ENCODE data around the gene RBMX.
"Not testable (repeated sequence)": the region's sequence is repeated elsewhere in the genome, so short reads cannot be mapped to it uniquely, and the experiment has no call there.

RBMX gene

DNA sequence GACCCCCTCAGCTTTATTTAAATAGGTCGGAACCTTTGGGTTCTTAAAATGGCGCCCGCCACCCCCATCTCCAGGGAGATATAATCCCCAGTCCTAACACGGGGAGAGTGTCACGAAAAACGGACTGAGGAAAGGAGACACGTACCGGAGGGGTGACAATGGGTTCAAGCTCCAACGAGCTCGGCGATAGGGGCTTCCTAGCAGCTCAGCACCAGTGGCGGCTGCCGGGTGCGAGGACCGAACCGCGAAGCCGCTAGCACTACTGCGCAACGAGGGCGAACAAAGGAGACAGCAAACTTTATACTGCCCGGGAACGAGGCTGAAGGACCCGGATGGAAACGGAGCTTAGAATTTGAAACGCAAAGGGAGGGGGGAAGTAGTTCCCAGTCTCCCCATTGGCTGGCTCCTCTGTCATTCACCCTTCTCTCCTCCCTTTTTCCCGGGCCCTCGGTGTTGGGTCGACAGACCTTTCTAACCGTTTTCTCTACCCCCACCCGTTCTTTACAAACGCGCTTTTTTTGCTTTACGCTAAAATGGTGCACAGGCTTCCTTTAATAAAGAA is at the start of gene RBMX:
TSS of gene RBMX (minus strand) at position 274 of the 562 bp plus-strand sequence. CDS start 1,298 bp downstream, outside the sequence.
- peak; percentile 73 to 87 (median 81) for DNase-seq (ENCODE audit: low read depth in 3 of 3)

DNA sequence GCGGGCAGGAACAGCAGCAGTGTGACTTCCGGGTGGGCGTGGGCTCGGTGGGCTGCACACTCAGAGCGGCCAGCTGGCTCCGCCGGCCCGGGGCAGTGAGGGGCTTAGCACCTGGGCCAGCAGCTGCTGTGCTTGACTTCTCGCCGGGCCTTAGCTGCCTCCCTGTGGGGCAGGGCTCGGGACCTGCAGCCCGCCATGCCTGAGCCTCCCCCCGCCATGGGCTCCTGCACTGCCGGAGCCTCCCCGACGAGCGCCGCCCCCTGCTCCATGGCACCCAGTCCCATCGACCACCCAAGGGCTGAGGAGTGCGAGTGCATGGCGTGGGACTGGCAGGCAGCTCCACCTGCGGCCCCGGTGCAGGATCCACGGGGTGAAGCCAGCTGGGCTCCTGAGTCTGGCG is 40.9 kb upstream of the RBMX start:
- DNase-seq (ENCODE audit: low read depth in 3 of 3): not testable (repeated sequence)

DNA sequence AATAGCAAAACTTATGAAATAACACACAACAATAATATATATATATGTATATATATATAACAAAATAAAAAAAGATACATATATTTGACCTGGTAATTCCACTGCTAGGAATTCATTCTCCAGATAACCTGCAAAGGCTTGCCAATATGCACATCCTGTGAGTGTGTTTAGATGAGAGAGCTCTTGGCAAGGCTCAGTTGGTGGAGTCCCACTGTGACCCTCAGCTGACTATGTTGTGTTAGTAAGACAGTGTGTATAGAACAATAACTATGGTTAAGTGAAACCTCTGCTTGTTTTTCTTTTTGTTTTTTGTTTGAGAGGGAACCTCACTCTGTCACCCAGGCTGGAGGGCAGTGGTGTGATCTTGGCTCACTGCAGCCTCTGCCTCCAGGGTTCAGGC is 39.5 kb upstream of the RBMX start:
- DNase-seq (ENCODE audit: low read depth in 3 of 3): no peak

DNA sequence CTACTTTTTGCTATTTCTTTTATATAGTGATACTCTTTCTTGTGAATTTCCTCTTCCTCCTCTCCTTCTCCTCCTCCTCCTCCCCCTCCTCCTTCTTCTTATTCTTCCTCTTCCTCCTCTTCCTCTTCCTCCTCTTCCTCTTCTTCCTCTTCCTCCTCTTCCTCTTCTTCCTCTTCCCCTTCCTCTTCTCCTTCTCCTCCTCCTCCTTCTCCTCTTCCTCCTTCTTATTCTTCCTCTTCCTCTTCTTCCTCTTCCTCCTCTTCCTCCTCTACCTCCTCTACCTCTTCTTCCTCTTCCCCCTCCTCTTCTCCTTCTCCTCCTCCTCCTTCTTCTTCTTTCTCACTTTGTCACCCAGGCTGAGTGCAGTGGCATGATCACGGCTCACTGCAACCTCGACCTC is 36.3 kb upstream of the RBMX start:
- DNase-seq (ENCODE audit: low read depth in 3 of 3): no peak

DNA sequence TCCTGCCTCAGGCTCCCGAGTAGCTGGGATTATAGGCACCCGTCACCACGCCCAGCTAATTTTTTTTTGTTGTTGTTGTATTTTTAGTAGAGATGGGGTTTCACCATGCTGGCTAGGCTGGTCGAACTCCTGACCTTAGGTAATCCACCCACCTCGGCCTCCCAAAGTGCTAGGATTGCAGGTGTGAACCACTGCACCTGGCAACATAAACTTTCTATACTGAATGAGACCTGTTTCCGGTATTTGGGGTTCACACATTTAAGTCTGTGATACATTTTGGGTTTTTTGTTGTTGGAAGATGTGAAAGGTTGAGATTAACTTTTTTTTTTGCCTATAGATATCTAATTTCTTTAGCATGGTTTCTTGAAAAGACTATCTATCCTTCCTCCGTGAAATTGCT is 31.1 kb upstream of the RBMX start:
- not testable (repeated sequence) for DNase-seq (ENCODE audit: low read depth in 3 of 3)

DNA sequence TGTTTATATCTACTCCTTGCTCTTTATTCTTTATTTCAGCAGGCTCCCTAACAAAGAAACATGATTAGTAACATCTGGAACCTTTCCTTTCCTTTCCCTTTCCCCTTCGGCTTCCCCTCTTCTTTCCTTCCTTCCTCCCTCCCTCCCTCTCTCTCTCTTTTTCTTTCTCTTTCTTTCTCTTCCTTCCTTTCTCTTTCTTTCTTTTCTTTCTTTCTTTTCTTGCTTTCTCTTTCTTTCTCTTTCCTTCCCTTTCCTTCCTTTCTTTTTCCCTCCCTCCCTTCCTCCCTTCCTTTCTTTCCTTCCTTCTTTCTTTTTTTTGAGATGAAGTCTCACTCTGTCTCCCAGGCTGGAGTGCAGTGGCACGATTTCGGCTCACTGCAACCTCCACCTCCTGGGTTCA is 30.7 kb upstream of the RBMX start:
- no peak for DNase-seq (ENCODE audit: low read depth in 3 of 3)

DNA sequence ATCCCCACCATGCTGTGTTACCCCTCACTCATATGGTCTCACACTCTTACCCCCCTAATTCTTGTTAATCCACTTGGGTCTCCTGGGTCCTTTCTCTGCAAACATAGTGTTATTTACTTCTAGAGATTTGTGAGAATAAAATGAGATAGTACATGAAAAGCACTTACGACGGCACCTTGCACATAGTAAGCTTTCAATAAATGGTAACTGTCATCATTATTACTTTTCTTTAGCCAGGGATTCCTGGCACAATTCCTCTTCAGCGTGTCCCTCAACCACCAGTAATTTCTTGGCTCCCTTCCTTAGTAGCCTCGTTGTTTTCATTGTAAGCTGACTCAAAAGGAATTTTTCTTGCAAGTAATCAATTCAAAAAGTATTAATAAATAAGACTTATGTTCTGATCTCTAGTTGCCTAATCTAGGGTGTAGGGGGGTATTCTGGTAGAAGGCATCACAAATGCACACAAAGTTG is 30.1 kb upstream of the RBMX start:
- DNase-seq (ENCODE audit: low read depth in 3 of 3): no peak

DNA sequence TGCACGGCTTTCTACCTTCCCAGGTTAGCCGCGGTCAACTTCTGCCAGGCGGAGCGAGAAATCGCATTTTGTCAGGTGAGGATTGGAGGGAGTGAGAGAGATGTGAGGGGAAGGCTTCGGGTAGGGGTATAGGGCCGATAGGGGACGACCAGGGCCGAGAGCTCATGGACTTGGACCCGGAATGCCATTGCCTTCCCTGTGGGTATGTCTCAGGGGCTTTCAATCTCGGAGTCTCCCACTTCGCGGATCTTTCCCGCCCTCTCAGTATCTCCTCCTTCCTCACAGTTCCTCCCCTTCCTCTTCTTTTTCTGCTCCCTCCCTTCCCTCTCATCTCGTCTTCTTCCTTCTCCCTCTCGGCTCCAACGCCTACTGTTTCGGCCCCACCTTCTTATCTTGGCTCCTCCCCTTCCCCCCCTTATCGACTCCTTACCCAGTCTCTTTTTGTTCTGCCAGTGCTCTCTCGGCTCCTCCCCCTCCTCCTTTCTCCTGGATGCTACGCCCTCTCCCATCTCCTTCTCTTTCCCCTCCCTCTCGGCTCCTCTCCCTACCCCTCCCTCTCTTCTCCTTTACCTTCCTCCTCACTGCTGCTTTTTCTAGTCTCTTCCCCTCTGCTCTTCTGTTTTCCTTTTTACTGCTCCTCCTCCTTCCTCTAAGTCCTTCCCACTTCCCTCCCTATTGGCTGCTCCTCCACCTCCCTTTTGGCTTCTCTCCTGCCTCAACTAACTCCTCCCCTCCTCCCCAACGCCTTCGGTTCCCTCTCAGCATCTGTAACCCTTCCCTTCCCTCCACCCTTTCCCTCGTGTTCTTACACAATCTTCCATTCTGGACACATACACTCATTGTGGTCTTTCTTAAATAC is 29.4 kb upstream of the RBMX start:
- DNase-seq (ENCODE audit: low read depth in 3 of 3): peak; percentile 17 to 64 (median 33)

DNA sequence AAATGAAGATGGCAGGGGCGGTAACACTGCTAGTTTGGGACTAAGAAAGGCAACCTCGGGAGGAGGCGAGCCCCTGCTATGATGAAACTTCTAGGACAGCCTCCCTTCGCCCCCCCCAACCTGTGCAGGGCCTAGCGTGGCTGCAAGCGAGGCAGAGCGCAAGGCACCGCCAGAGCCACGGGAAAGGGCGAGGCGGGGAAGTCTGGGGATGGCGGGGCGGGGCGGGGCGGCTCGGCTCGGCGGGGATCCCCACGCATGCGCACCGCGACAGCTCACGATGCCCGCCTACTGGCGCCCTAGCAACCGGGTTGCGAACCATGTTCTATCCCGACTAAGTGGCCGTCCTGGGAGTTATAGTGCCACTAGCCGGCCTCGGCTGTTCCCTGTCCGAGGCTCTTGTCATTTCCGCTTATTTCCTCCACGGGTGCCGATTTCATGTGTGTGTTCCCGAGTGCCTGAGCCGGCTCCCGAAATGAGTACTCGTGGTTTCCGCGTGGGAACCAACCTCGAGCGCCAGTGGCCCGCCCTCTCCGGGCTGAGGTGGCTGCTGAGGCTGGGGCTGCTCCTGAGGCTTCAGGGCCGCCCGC is 28.7 kb upstream of the RBMX start:
- DNase-seq (ENCODE audit: low read depth in 3 of 3): peak; percentile 43 to 68 (median 60)

DNA sequence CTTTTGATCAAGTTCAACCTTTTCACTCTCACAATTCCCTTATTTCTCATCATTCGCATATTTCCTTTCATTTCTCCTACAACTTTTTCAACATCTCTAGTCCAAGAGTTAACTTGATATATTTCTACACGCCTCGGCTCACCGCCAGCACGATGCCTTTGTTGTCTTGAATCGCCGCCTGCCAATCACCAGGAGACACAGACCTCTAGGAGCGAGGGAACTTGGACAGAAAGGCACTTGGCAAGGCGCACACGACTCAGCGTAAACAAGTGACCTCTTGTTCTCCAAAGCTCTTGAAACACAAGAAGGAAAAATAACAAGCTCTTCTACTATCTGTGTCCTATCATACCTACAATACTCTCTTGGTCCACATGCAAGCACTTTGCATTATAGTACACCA is 27.1 kb upstream of the RBMX start:
- DNase-seq (ENCODE audit: low read depth in 3 of 3): no peak

DNA sequence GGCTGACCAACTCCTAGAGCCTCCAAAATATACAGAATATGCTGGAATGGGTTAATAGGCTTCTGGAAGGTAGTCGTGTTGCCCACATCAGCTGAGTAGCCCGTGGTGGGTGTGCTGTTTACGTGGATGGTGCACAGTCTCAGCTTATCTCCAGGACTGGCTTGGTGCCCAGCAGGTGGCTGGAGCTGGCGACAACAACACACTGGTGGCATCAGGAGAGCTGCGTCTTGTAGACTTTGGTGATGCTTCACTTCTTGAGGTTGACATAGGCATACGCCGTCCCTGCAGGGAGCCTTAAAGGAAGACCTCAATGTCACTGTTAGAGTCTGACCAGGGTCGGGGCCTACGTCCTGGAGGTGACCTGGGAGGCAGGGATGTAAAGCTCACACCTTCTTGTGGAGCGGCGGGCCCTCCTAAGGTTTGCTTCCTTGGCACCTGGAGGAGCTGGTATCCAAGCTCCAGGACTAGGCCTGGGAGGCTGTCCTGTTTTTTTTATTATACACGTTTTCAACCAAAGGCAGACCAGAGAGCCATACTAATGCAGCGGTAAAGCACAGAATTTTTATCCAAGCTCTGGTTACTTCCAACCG is 26.5 kb upstream of the RBMX start:
- no peak for DNase-seq (ENCODE audit: low read depth in 3 of 3)

DNA sequence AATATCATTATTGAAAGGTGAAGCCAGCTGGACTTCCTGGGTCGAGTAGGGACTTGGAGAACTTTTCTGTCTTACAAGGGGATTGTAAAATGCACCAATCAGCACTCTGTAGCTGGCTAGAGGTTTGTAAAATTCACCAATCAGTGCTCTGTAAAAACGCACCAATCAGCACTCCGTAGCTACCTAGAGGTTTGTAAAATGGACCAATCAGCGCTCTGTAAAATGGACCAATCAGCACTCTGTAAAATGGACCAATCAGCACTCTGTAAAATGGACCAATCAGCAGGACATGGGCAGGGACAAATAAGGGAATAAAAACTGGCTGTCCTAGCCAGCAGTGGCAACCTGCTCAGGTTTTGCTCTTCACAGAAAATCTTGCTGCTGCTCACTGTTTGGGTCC is 23.5 kb upstream of the RBMX start:
- not testable (repeated sequence) for DNase-seq (ENCODE audit: low read depth in 3 of 3)

DNA sequence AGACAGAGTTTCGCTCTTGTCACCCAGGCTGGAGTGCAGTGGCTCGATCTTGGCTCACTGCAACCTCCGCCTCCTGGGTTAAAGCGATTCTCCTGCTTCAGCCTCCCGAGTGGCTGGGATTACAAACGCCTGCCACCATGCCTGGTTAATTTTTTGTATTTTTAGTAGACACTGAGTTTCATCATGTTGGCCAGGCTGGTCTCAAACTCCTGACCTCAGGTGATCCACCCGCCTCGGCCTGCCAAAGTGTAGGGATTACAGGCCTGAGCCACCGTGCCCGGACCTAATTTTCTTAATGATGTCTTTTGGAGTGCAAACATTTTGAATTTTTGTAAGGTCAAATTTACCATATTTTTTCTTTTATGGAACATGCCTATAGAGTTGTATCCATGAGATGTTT is 19.5 kb upstream of the RBMX start:
- not testable (repeated sequence) for DNase-seq (ENCODE audit: low read depth in 3 of 3)

DNA sequence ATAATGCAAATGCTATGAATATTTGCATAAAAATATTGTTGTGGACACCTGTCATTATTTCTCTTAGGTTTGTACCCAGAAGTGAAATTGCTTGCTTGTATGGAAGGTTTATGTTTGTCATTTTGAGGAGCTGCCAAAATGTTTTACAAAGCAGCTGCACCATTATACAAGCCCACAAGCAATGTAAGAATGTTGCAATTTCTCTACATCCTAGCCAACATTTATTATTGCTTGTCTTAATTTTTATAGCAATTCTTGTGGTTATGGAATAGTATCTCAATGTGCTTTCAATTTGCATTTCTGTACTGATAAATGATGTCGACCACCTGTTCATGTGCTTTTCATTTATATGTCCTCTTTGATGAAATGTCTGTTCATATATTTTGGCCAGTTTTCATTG is 18.7 kb upstream of the RBMX start:
- no peak for DNase-seq (ENCODE audit: low read depth in 3 of 3)

DNA sequence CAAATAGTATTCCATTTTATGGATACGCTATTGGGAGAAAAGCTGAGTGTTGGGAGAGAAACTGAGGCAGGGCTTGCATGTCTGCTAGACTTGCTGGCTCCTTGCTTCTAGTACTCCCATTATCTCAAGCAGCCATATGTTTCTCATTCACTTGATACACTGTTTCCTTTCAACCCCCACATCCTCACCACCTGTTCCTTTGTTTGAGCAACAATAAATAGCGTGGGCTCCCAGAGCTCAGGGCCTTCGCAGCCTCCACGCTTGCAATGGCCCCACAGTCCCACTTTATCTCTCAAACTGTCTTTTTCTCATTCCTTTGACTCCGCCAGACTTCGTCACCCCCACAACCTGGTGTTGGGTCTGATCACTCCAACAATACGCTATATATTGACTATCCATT is 18.2 kb upstream of the RBMX start:
- DNase-seq (ENCODE audit: low read depth in 3 of 3): not testable (repeated sequence)

DNA sequence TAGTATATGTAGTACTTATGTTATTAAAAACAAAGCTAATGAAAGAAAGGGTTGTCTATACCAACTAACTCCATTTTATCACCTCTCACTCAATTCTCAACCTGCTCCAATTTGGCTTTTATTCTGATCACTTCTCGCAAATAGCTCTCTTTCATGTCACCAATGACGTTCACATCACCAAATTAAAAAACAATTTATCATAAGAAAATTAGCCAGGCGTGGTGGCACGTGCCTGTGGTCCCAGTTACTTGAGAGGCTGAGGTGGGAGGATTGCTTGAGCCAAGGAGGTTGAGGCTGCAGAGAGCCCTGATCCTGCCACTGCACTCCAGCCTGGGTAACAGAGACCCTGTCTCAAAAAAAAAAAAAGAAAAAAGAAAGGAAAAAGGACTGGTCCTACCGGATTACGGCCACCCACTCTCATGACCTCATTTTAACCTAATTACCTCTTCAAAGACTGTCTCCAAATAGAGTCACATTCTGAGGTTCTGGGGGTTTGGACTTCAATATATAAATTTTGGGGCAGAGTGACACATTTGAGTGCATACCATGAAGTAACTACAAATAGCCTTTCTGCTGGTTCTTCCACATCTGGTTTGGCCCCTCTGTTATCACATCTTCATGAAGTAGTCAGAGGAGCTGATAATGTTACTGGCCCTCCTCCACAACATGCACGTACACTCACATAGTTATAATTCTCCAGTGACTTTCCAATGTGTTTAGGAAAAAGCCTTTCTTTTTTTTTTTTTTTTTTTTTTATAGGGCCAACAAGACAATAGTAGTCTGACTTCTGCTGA is 15.8 kb upstream of the RBMX start:
- no peak for DNase-seq (ENCODE audit: low read depth in 3 of 3)

DNA sequence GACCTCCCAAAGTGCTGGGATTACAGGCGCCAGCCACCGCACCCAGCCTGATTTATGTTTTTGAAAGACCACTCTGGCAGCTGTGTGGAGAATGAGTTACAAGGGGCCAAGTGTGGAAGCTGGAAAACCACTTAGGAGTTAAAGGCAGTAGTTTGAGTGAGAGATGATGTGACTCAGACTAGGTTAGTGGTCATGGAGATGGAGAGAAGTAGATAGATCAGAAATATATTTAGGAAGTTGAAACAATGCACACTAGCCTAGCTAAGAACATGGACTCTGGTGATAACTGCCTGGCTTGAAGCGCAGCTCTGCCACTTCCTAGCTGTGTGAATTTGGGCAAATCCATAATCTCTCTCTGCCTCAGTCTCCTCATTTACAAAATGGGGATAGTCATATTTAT is 11.9 kb upstream of the RBMX start:
- no peak for DNase-seq (ENCODE audit: low read depth in 3 of 3)

DNA sequence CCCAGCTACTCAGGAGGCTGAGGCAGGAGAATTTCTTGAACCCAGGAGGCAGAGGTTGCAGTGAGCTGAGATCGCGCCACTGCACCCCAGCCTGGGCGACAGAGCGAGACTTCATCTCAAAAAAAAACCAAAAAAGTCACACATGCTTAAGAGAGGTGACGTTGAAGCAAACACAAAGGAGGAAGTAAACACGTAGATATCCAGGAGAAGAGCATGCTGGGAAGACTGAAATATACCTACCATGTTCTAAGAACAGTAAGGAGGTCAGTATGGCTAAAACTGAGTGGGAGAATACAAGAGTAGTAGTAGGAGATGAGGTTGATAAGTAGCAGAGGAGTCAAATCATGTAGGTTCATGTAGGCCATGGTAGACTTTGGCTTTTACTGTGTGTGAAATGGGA is 10.1 kb upstream of the RBMX start:
- DNase-seq (ENCODE audit: low read depth in 3 of 3): not testable (repeated sequence)

DNA sequence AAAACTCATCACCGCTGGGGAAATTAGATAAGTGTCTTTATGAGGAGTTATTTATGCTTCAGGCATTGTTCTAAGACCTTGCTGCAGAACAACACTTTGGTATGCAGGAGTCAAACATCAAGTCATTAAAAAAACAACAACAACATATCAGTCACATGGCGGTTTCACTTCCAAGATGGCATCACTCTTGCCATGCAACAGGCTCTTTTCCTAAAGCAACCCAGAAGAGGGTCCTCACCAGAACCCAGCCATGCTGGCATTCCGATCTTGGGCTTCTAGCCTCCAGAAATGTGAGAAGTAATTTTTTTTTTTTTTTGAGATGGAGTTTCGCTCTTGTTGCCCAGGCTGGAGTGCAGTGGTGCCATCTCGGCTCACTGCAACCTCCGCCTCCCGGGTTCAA is 8.7 kb upstream of the RBMX start:
- DNase-seq (ENCODE audit: low read depth in 3 of 3): no peak

DNA sequence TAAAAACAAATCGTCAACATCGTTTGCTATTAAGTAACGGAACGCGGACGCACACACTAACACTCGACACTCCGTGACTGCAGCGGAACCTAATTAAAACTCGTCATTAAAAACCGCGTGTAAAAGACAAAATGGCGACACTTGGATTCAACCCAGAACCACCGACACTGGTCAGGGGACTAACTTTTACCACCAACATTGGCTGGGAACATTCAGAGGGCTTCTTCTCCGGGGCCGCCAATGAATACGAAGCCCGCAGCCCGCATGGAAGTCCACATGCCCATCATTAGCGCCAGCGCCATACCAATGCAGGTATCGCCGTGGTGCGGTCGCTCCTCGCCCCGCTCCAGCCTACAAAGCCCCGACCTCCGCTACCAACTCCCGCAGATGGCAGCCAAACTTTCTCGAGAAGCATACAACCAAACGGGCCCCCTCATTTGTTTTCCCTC is 498 bp downstream of the RBMX start:
- DNase-seq (ENCODE audit: low read depth in 3 of 3): peak in 1 of 3 experiments; percentile 14

DNA sequence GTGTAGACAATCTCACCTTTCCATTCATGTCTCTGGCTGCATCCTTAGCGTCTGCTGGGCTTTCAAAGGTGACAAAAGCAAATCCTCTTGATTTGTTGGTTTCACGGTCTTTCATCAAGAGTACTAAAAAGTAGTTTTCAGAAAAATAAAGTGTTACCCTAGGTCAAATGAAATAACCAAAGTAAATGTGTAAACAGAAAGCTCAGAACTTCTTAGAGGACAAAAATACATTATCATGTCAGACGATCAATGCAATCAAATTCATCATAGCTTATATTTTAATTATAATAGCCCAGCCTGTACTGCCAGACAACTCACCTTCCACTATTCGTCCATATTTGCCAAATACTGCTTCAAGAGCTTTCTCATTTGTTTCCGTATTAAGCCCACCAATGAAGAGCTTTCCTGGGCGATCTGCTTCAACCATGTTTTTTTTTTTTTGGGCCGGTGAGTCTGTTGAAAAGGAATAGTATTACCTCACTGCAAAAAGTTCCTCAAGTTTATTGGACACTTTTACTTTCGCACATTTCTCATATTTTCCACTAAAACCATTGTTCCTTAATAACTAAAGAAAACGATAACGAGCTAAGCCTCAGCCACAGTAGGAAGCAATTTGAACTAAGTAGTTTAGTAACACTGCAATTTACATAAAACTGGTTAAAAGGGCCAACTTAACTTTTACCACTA is 1.4 kb downstream of the RBMX start:
- DNase-seq (ENCODE audit: low read depth in 3 of 3): no peak

Measured in stimulated activated CD4-positive, alpha-beta T cell treated with anti-CD3 and anti-CD28 coated beads, TNF-alpha, amount 100 ng/mL, for 24 hours (primary cell).